SK-N-SH (cell line): Measurements from ENCODE around the gene CPVL. TPM values are rescaled to one million over a fixed set of nuclear protein-coding genes. Genes with fewer than 3 reads are reported as not detected.

Experiments
- CTCF ChIA-PET: fragments of 300-600, 350-600 bp; formaldehyde crosslinking; extraction: SDS; loops from one replicate; lab custom pipeline; 2021; lab: Yijun Ruan, JAX
- POLR2A ChIA-PET: fragments of 350-600 bp; sonication (Branson Sonifier 250); formaldehyde crosslinking; extraction: SDS; loops from one replicate; lab custom pipeline; 2020; ENCODE audit warnings: antibody characterized with exemption, inconsistent platforms; lab: Yijun Ruan, JAX
- DNase-seq: peaks from one replicate; pipeline ENCODE4 v3.0.0; 2012
- H2AFZ ChIP-seq: fragments of 200-600 bp; sonication (generic); 2 replicates; pipeline ENCODE4 v1.8.1; 2016; ENCODE audit warnings: antibody characterized with exemption, mild to moderate bottlenecking, low read depth
- H3F3A ChIP-seq: fragments of 200-600 bp; sonication (generic); replicated peaks from 2 replicates; pipeline ENCODE3; 2016; ENCODE audit warnings: antibody characterized with exemption, mild to moderate bottlenecking; ENCODE audit not compliant: insufficient read depth
- H3K27ac ChIP-seq, 2 experiments: fragments of 200-500 bp in 1 of 2; fragments of 200-600 bp in 1 of 2; sonication (Bioruptor generic) in 1 of 2; sonication (generic), shearing (Covaris generic) in 1 of 2; 2 replicates each; pipeline versions ENCODE4 v1.5.1 to v1.6.1; 2014 to 2016; ENCODE audit warnings: low read depth in 2 of 2, inconsistent platforms in 1 of 2, low read length in 1 of 2, mild to moderate bottlenecking in 1 of 2, mixed read lengths in 1 of 2
- H3K27me3 ChIP-seq: fragments of 200-600 bp; sonication (generic), shearing (Covaris generic); 2 replicates; pipeline ENCODE4 v1.6.1; 2016; ENCODE audit warnings: mixed run types; ENCODE audit not compliant: insufficient read depth
- H3K36me3 ChIP-seq, 2 experiments: fragments of 200-500 bp in 1 of 2; fragments of 200-600 bp in 1 of 2; sonication (Bioruptor generic) in 1 of 2; sonication (generic) in 1 of 2; replicated peaks in 1 of 2; 2 replicates each; pipeline versions ENCODE3 to v1.5.1; 2014 to 2016; ENCODE audit warnings: low read length in 1 of 2, mild to moderate bottlenecking in 1 of 2; ENCODE audit not compliant: insufficient read depth in 2 of 2, control insufficient read depth in 1 of 2
- H3K4me1 ChIP-seq, 2 experiments: fragments of 200-500 bp in 1 of 2; fragments of 200-600 bp in 1 of 2; sonication (Bioruptor generic) in 1 of 2; sonication (generic), shearing (Covaris generic) in 1 of 2; 2 replicates each; pipeline versions ENCODE4 v1.5.1 to v1.6.1; 2014 to 2016; ENCODE audit warnings: low read depth in 1 of 2, low read length in 1 of 2, mixed run types in 1 of 2; ENCODE audit not compliant: insufficient read depth in 2 of 2, control insufficient read depth in 1 of 2
- H3K4me2 ChIP-seq: fragments of 200-600 bp; sonication (generic), shearing (Covaris generic); 2 replicates; pipeline ENCODE4 v1.6.1; 2017; ENCODE audit warnings: mixed run types
- H3K4me3 ChIP-seq, 2 experiments: fragments of 200-500 bp in 1 of 2; fragments of 200-600 bp in 1 of 2; sonication (Bioruptor generic) in 1 of 2; sonication (generic), shearing (Covaris generic) in 1 of 2; 2 replicates each; pipeline versions ENCODE4 v1.5.1 to v1.8.1; 2014 to 2016; ENCODE audit warnings: low read depth in 2 of 2, inconsistent platforms in 1 of 2, low read length in 1 of 2, mild to moderate bottlenecking in 1 of 2, mixed read lengths in 1 of 2, moderate library complexity in 1 of 2
- H3K79me2 ChIP-seq: fragments of 200-600 bp; sonication (generic); 2 replicates; pipeline ENCODE4 v1.8.1; 2017; ENCODE audit warnings: mild to moderate bottlenecking; ENCODE audit not compliant: insufficient read depth
- H3K9ac ChIP-seq: fragments of 200-600 bp; sonication (generic); 2 replicates; pipeline ENCODE4 v1.6.1; 2017; ENCODE audit warnings: mixed run types
- H3K9me2 ChIP-seq: fragments of 200-600 bp; sonication (generic); 2 replicates; pipeline ENCODE4 v1.6.1; 2017; ENCODE audit warnings: mixed run types
- H3K9me3 ChIP-seq: fragments of 200-600 bp; sonication (generic); 2 replicates; pipeline ENCODE4 v1.6.1; 2017; ENCODE audit warnings: mixed run types, mild to moderate bottlenecking, moderate library complexity
- H4K20me1 ChIP-seq: fragments of 200-600 bp; sonication (generic); 2 replicates; pipeline ENCODE4 v1.6.1; 2017; ENCODE audit warnings: mild to moderate bottlenecking, mixed run types; ENCODE audit not compliant: insufficient read depth
- CHD2 ChIP-seq: fragments of 150-350 bp; IDR thresholded peaks from 2 replicates; pipeline ENCODE4 v1.6.1; 2018; ENCODE audit warnings: low read length; ENCODE audit not compliant: partially characterized antibody
- ELF1 ChIP-seq: IDR thresholded peaks from 2 replicates; pipeline ENCODE4 v1.4.0; 2012
- EZH2phosphoT487 ChIP-seq: fragments of 200-600 bp; sonication (generic); IDR thresholded peaks from 2 replicates; pipeline ENCODE4 v1.6.1; 2017; ENCODE audit warnings: low read depth, mixed run types, mild to moderate bottlenecking, antibody characterized with exemption, moderate library complexity, borderline replicate concordance
- FOSL2 ChIP-seq: IDR thresholded peaks from 2 replicates; pipeline ENCODE4 v1.4.0; 2012; ENCODE audit warnings: low read depth, mild to moderate bottlenecking, moderate library complexity, borderline replicate concordance
- GATA2 ChIP-seq: sonication (generic); formaldehyde crosslinking; IDR thresholded peaks from 2 replicates; pipeline ENCODE4 v1.5.0; 2020; ENCODE audit warnings: mild to moderate bottlenecking, missing genetic modification reagents
- MEF2A ChIP-seq: IDR thresholded peaks from 2 replicates; pipeline ENCODE4 v1.4.0; 2012; ENCODE audit warnings: low read depth, borderline replicate concordance
- NRF1 ChIP-seq: IDR thresholded peaks from 2 replicates; pipeline ENCODE4 v1.6.1; 2012; ENCODE audit warnings: low read depth, mild to moderate bottlenecking, low read length
- POLR2AphosphoS5 ChIP-seq: IDR thresholded peaks from 2 replicates; pipeline ENCODE4 v1.6.1; 2012; ENCODE audit warnings: low read depth, low read length
- RAD21 ChIP-seq: IDR thresholded peaks from 2 replicates; pipeline ENCODE4 v1.6.1; 2012; ENCODE audit warnings: mild to moderate bottlenecking, low read length
- REST ChIP-seq: IDR thresholded peaks from 2 replicates; pipeline ENCODE4 v1.6.1; 2012; ENCODE audit warnings: mild to moderate bottlenecking, low read depth, low read length, moderate library complexity
- RFX5 ChIP-seq: IDR thresholded peaks from 2 replicates; pipeline ENCODE4 v1.6.1; 2012; ENCODE audit warnings: mild to moderate bottlenecking, improper control_type of control experiment, low read length
- RXRA ChIP-seq: IDR thresholded peaks from 2 replicates; pipeline ENCODE4 v1.4.0; 2012; ENCODE audit warnings: low read depth, mild to moderate bottlenecking, borderline replicate concordance
- SMC3 ChIP-seq: IDR thresholded peaks from 2 replicates; pipeline ENCODE4 v1.6.1; 2012; ENCODE audit warnings: low read depth, low read length, improper control_type of control experiment
- TAF1 ChIP-seq: IDR thresholded peaks from 2 replicates; pipeline ENCODE4 v1.6.1; 2012; ENCODE audit warnings: low read depth, mild to moderate bottlenecking, low read length, moderate library complexity, borderline replicate concordance
- TEAD4 ChIP-seq: IDR thresholded peaks from 2 replicates; pipeline ENCODE4 v1.4.0; 2012; ENCODE audit warnings: mild to moderate bottlenecking, borderline replicate concordance; ENCODE audit not compliant: insufficient read depth
- USF1 ChIP-seq: IDR thresholded peaks from 2 replicates; pipeline ENCODE4 v1.4.0; 2012; ENCODE audit warnings: low read depth, borderline replicate concordance
- USF2 ChIP-seq: fragments of 150-350 bp; IDR thresholded peaks from 2 replicates; pipeline ENCODE4 v1.6.1; 2017; ENCODE audit warnings: antibody characterized with exemption, low read length, low read depth, borderline replicate concordance
- WGBS: methylation state at CpG from one replicate; pipeline ENCODE4 v1.1.6; 2017; ENCODE audit warnings: low lambda C conversion rate; 5-methylcytosine and 5-hydroxymethylcytosine counted together
- polyA plus RNA-seq, 3 experiments: library from polyadenylated mRNA; depleted of rRNA; stranded (reverse); fragments of >200 nt; gene quantifications; 2 replicates each; pipeline ENCODE4 v1.2.3, GENCODE V29; 2012
- TF ChIP-seq, protein P1 (sequence below): IDR thresholded peaks from 2 replicates; pipeline ENCODE4; 2012

CPVL gene
- polyA plus RNA-seq, 1 of the 3 experiments (the other 2 are of a cell fraction) = not detected

DNA sequence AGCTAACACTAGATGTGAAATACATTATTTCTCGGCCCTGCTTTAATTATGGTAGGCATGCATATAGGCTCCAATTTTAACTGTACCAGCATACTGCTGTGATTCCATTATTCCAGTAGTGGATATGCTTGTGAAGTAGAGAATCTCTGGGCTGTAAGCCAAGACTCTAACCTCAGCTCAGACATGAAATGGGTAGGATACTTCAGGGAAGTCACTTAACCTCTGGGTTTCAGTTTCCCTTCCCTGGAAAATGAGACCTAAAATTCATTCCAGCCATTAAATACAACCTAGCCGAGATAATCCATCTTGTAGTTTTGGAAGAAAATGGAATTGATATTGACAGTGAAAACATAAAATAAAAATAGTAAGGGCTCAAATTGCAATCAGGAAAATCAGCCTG, 128.6 kb downstream of the CPVL start:
- ChIA-PET CTCF (interaction anchor here (0.6 to 1.4 kb wide), 4 partner anchors 15 to 96 kb away, joined by 3 to 4 read pairs (median 3); no protein-coding TSS in a partner anchor), POLR2A (no interaction called here)
- H3K27me3 ChIP-seq = no peaks in the 10 kb centered on the region
- no peaks in the 10 kb centered on the region for H3K9me2 ChIP-seq
- no peaks in the 10 kb centered on the region for H4K20me1 ChIP-seq
- H3K79me2 ChIP-seq = no peaks in the 10 kb centered on the region
- DNase-seq = no peak
- H3K36me3 ChIP-seq = no peaks in the 10 kb centered on the region
- no peak overlapping the region for H3K4me3 ChIP-seq
- H3K27ac ChIP-seq = no peak overlapping the region
- H3K4me1 ChIP-seq = peaks cover 4 to 10% of the 10 kb centered on the region in 2 experiments; a peak in 2 of 4 replicates
- no peaks in the 10 kb centered on the region for H3F3A ChIP-seq
- H2AFZ ChIP-seq = no peak overlapping the region
- H3K4me2 ChIP-seq = no peak overlapping the region
- no peaks in the 10 kb centered on the region for H3K9me3 ChIP-seq
- no peak overlapping the region for H3K9ac ChIP-seq
- 66% methylated on average over 2 of the region's 2 CpGs for WGBS
- TF ChIP-seq REST (no peak), RXRA (no peak), RFX5 (no peak), EZH2phosphoT487 (no peak), NRF1 (no peak)

GRCh38 chr7:29014725-29015124, 131.6 kb downstream of the CPVL start:
- Histone ChIP-seq H3K27me3 (no peaks in the 10 kb centered on the region), H3K4me2 (no peak overlapping the region), H3K36me3 (no peaks in the 10 kb centered on the region), H3K27ac (no peak overlapping the region), H2AFZ (no peak overlapping the region), H3K4me3 (no peak overlapping the region), H3K9ac (no peak overlapping the region), H3K4me1 (peaks cover 4 to 5% of the 10 kb centered on the region in 2 experiments; a peak in 1 of 4 replicates), H3F3A (no peaks in the 10 kb centered on the region), H4K20me1 (no peaks in the 10 kb centered on the region), H3K79me2 (no peaks in the 10 kb centered on the region), H3K9me3 (no peaks in the 10 kb centered on the region), H3K9me2 (no peaks in the 10 kb centered on the region)
- no peak for TF ChIP-seq USF1
- TF ChIP-seq FOSL2 = no peak
- no peak for TF ChIP-seq TEAD4
- TF ChIP-seq ELF1 = no peak
- TF ChIP-seq TAF1 = no peak
- no peak for TF ChIP-seq USF2
- no peak for TF ChIP-seq SMC3
- no peak for TF ChIP-seq CHD2
- TF ChIP-seq GATA2 (CRISPR knock-in tag) = no peak
- TF ChIP-seq POLR2AphosphoS5 = no peak
- TF ChIP-seq, protein P1, sequence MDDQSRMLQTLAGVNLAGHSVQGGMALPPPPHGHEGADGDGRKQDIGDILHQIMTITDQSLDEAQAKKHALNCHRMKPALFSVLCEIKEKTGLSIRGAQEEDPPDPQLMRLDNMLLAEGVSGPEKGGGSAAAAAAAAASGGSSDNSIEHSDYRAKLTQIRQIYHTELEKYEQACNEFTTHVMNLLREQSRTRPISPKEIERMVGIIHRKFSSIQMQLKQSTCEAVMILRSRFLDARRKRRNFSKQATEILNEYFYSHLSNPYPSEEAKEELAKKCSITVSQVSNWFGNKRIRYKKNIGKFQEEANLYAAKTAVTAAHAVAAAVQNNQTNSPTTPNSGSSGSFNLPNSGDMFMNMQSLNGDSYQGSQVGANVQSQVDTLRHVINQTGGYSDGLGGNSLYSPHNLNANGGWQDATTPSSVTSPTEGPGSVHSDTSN = no peak
- TF ChIP-seq RAD21 = no peak
- no peak for TF ChIP-seq RFX5
- TF ChIP-seq MEF2A = no peak
- CTCF ChIA-PET = interaction anchor here (0.6 to 1.9 kb wide), 5 partner anchors 26 to 394 kb away, joined by 3 to 5 read pairs (median 4); no protein-coding TSS in a partner anchor
- 44% methylated on average over 3 of the region's 3 CpGs for WGBS
- POLR2A ChIA-PET = no interaction called here
- no peak for DNase-seq
